ENCODE results near the gene ANKRD40CL. TPM values are rescaled to one million over a fixed set of nuclear protein-coding genes. Genes with fewer than 3 reads are reported as not detected.

The ANKRD40CL gene
- total RNA-seq, 4 donors from 2014 or later, result not detected

- Histone ChIP-seq H3K36me3 (no peaks in the 10 kb centered on the region), H3K9me3 (no peaks in the 10 kb centered on the region), H3K4me3 (no peak overlapping the region), H3K4me1 (peaks cover 0 to 14% (median 6%) of the 10 kb centered on the region in 4 donors), H3K27me3 (peaks cover 0 to 5% of the 10 kb centered on the region in 2 donors), H3K27ac (no peak overlapping the region)
- peak; percentile 77 to 85 for DNase-seq (ENCODE audit: low spot score in 2 of 2)
- TF ChIP-seq POLR2A (IDR thresholded peaks at IDR 0.05) (no peak), EP300 (IDR thresholded peaks at IDR 0.05) (peak in 1 of 2 donors; percentile 7), CTCF (IDR thresholded peaks at IDR 0.05) (peak; percentile 94 to 99 (median 98))
- 26 to 27% methylated on average over 7 of the region's 7 CpGs for WGBS, 2 donors
Observed at GRCh38 chr17:50783193-50783660, 15.9 kb upstream of the ANKRD40CL start.

- H3K36me3 ChIP-seq, result no peaks in the 10 kb centered on the region
- peaks cover 0 to 10% (median 5%) of the 10 kb centered on the region in 4 donors for H3K4me1 ChIP-seq
- no peaks in the 10 kb centered on the region for H3K9me3 ChIP-seq
- no peak for DNase-seq (ENCODE audit: low spot score in 2 of 2)
- peak overlapping the region in 3 of 4 donors; percentile 7 to 26 (median 9) for H3K4me3 ChIP-seq
- no peak overlapping the region for H3K27ac ChIP-seq
- 46 to 56% methylated on average over 38 of the region's 38 CpGs for WGBS, 2 donors
- peaks cover 0 to 5% of the 10 kb centered on the region in 2 donors for H3K27me3 ChIP-seq
- TF ChIP-seq EP300 (IDR thresholded peaks at IDR 0.05) (no peak), CTCF (IDR thresholded peaks at IDR 0.05) (no peak), POLR2A (IDR thresholded peaks at IDR 0.05) (no peak)
Observed at GRCh38 chr17:50781167-50781566, 13.8 kb upstream of the ANKRD40CL start.

GRCh38 chr17:50779747-50780353 lies 12.5 kb upstream of the ANKRD40CL start:
- Histone ChIP-seq H3K27me3 (peaks cover 0 to 5% of the 10 kb centered on the region in 2 donors), H3K27ac (no peak overlapping the region), H3K36me3 (no peaks in the 10 kb centered on the region), H3K4me1 (no peaks in the 10 kb centered on the region), H3K9me3 (no peaks in the 10 kb centered on the region), H3K4me3 (no peak overlapping the region)
- DNase-seq (ENCODE audit: low spot score in 2 of 2), result no peak
- WGBS, 2 donors, result 92 to 93% methylated on average over 9 of the region's 9 CpGs
- TF ChIP-seq CTCF (IDR thresholded peaks at IDR 0.05), result no peak
- no peak for TF ChIP-seq EP300 (IDR thresholded peaks at IDR 0.05)
- no peak for TF ChIP-seq POLR2A (IDR thresholded peaks at IDR 0.05)

GRCh38 chr17:50778988-50779387 lies 11.7 kb upstream of the ANKRD40CL start:
- no peak for TF ChIP-seq CTCF (IDR thresholded peaks at IDR 0.05)
- no peak for TF ChIP-seq POLR2A (IDR thresholded peaks at IDR 0.05)
- no peak for TF ChIP-seq EP300 (IDR thresholded peaks at IDR 0.05)
- WGBS, 2 donors, result 82 to 90% methylated on average over 4 of the region's 4 CpGs
- no peaks in the 10 kb centered on the region for H3K9me3 ChIP-seq
- DNase-seq (ENCODE audit: low spot score in 2 of 2), result no peak
- H3K27me3 ChIP-seq, result peaks cover 0 to 5% of the 10 kb centered on the region in 2 donors
- no peaks in the 10 kb centered on the region for H3K36me3 ChIP-seq
- H3K4me3 ChIP-seq, result no peak overlapping the region
- no peaks in the 10 kb centered on the region for H3K4me1 ChIP-seq
- no peak overlapping the region for H3K27ac ChIP-seq

- TF ChIP-seq POLR2A (IDR thresholded peaks at IDR 0.05) (no peak), CTCF (IDR thresholded peaks at IDR 0.05) (no peak), EP300 (IDR thresholded peaks at IDR 0.05) (no peak)
- WGBS, 2 donors, result 82 to 88% methylated on average over 8 of the region's 8 CpGs
- H3K4me3 ChIP-seq, result no peak overlapping the region
- no peak for DNase-seq (ENCODE audit: low spot score in 2 of 2)
- no peaks in the 10 kb centered on the region for H3K9me3 ChIP-seq
- no peak overlapping the region for H3K27ac ChIP-seq
- H3K36me3 ChIP-seq, result no peaks in the 10 kb centered on the region
- peaks cover 0 to 5% of the 10 kb centered on the region in 2 donors for H3K27me3 ChIP-seq
- no peaks in the 10 kb centered on the region for H3K4me1 ChIP-seq
Observed at GRCh38 chr17:50778471-50778870, 11.2 kb upstream of the ANKRD40CL start.

Measured in tibial nerve (tissue), 4 donors.